HG03280 (cell line): ENCODE measurements around the gene KRT5.
"Not testable (repeated sequence)": the region's sequence is repeated elsewhere in the genome, so short reads cannot be mapped to it uniquely, and the experiment has no call there.

Experiments used
- ATAC-seq: cut with Tn5 transposase; IDR thresholded peaks from one replicate; pipeline ENCODE4 v1.9.1; 2021; ENCODE audit warnings: mild to moderate bottlenecking, moderate library complexity; ENCODE audit not compliant: unreplicated experiment

The KRT5 gene

DNA sequence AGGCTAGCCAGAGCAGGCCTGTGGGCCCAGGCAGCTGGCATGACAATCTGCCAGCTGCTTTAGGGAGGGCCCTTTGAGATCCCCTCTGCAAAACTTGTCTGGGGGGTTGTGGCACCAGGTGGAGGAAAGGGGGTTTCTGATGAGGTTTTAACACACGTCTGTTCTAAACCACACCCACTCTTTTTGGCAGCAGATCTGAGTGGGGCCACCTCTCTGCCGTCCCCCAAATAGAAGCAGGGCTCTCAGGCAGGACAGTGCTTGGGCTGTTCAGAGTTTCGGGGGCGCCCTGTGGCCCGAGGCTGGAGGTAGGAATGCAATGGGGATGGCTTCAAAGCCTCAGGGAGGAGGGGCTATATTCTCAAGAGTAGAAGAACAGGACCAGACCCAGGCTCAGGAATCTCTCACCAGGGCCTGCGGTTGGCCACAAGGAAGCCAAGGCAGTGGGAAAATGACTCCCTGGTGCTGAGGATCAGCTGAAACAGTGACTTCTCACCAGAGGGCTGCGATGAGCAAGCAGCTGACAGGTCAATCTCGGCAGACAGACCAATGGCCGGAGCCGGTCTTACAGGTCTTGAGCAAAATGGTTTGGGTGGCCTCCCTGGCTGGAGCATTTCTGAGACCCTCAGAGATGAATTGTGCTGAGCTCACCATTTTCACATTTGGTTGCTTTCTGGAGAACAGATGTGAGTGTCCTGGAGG lies 1.5 kb upstream of the KRT5 start:
- no peak for ATAC-seq

DNA sequence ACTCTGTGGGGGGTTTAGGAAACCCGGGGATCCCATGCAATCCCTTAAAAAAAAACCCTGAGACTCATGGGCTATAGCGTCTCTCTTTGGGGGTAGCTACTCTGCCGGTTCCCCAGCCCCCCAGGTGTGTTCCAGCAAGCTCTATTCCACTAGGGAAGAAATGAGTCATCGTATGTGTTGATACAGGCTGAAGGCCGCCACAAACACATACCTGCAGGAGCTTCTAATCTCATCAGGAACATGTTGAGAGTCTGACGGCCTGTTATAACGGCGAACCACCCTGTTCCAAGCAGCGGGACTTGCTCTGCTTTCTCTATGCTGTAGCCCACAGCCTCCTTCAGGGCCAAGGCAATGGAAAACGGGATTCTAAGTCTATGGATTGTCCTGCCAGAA lies 977 bp upstream of the KRT5 start:
- ATAC-seq: no peak

DNA sequence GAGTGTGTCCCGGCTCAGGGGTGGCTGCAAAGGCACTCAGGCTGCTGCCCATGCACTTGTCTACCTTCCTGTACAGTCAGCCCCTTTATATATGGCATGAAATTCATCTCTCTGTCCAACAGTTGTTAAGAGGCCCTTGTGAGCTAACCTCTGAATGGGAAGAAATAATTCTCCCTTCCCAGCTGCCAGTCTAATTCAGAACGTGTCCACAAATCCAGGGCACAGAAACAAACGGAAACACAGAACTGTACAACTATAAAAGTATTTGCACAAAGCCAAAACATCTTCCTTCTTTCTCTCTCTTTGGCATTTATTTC lies 849 bp downstream of the KRT5 start:
- ATAC-seq: no peak

DNA sequence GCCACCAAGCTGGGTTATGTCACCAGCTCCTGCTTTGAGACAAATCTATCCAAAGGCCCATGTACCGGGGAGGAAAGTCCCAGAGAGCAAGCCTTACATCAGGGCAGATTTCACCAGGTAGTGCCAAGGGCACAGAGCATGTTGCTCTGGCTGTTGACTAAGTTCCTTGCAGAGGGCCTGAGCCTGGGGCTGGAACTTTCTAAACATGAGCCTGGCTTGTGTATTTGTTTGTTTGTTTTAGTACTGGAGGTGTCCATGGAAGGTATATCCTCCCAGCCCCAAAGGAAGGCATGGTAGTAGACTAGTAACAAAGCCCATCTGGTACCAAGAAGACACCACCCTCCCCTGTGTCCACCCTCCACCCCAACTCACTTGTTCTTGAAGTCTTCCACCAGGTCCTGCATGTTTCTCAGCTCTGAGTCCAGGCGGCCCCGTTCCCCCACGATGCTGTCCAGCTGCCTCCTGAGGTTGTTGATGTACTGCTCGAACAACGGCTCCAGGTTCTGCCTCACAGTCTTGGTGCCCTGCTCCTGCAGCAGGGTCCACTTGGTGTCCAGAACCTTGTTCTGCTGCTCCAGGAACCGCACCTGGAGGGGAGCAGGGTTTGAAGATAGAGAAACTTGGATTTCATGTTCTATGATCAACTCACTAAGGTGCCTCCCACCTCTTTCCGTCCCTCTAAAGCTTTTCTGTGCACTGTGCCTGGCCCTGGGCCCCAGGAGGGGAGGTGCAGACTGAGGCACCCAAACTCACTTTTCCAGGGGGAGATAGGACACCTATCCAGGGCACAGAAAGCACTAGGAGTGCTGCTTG lies 1.4 kb downstream of the KRT5 start:
- no peak for ATAC-seq

DNA sequence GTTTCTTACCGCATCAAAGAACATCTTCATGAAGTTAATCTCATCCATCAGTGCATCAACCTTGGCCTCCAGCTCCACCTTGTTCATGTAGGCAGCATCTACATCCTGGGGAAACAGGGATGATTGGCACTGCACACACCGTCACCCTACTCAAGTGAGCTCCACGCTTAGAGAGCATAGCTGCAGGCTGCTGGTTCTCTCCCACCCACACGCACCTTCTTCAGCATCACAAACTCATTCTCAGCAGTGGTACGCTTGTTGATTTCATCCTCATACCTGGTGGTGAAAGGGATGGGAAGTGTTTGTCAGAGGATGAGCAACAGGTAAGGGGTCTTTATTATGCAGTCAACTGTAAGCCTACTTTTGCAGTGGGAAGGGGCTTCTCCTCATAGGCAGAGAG lies 2.3 kb downstream of the KRT5 start:
- no peak for ATAC-seq

DNA sequence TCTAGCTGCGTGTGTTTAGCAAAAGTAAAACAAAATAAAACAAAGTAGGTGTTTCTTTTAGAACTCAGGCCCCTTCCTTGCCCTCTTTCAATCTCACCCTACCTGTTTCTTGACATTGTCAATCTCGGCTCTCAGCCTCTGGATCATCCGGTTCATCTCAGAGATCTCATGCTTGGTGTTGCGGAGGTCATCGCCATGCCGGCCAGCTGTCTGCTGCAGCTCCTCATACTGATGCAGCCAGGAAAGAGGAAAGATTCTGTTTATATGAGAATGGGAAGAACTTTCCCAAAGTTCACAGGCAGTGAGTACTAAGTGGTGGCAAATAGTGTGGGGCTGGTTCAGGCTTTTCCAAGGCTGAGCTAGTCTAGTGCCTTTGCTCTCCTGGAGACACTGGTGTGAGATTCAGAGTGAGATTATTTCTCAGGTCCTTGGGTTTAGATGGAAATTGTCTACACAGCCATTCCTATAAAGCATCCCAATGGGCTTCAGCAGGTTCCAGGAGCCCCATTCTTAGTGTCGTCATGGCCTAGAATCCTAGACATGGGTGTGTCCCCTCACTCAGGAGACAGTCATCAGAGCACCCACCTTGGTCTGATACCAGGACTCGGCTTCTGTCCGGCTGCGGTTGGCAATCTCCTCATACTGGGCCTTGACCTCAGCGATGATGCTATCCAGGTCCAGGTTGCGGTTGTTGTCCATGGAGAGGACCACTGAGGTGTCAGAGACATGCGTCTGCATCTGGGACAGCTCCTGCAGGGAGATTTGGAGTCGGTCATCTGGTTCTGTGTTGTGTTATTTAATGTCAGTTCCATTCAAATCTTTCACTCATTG lies 3.0 kb downstream of the KRT5 start:
- no peak for ATAC-seq

DNA sequence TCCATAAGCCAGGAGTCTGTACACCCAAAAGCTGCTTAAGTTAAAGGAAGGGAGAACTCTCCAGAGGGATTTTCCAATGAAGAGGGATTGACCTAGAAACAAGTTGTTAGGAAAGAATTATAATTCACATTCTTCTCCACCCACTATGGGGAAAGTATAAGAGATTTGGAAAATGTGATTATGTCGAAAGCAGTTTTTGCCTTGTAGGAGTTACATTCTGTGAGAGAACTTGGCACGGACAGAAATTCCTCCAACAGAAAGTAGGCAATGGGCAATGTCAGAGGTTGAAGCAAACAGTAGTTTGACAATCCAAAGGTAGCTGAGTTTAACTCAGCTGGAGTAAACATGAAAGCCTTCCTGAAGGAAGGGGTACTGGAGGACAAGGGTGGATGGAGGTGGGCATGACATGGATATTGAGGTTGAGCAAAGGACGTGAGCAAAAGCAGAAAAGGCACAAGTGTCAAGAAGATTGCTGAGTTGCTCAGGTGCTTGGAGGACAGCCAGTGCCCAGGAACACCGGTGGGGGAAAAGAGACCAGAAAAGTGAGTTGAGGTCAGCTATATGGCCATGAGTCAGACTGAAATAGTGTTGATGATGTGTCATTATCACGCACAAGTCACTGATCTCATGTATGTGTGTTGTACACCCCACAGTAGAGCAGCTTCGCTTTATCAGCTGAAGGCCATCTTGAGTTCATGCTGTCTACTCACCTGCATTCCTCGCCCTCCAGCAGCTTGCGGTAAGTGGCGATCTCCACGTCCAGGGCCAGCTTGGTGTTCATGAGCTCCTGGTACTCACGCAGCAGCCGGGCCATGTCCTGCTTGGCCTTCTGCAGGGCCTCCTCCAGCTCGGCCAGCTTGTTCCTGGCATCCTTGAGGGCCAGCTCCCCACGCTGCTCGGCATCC lies 4.0 kb downstream of the KRT5 start:
- ATAC-seq: no peak

DNA sequence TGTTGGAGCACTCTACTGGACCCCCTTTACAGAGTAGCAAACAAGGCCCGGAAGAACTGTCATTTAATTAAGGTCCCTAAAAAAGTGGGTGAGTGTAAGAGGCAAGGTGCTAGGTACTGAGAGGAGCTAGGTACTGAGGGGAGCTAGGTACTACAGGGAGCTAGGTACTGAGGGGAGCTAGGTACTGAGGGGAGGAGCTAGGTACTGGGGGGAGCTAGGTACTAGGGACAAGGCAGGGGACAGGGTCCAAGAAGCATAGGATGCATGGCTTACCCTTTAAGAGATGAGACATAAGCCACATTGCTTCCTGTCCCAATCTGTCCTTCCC lies 4.9 kb downstream of the KRT5 start:
- no peak for ATAC-seq

DNA sequence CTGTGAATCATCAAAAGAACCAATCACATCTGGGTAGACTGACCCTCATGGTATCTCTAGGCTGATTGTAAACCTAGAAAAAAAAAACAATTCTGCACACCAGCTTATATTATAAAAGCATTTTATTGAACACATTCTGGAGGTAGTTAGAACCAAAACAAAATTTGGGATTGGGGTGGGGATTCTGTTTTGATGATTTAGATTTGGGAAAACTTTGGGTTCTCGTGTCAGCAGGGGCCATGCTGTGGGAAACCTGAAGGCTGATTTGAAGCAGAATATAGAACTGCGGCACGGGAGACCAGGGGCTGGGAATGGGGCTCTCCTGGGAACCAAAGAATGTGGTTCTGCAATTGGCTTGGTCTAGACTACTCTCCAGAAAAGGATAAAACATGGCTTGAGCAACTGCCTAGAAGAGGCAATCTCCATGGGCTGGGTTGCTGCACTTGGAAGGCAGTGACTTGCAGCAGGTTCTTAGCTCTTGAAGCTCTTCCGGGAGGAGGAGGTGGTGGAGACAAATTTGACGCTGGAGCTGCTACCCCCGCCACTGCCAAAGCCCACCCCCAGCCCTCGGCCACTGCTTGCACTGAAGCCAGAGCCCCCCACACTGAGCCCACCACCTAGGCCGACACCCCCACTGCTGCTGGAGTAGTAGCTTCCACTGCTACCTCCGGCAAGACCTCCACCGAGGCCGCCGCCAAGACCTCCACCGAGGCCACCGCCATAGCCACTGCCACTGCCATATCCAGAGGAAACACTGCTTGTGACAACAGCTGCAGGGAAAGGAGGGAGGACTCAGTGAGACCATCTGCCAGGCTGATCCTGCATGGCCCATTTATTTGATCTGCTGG lies 5.5 kb downstream of the KRT5 start:
- ATAC-seq: no peak

DNA sequence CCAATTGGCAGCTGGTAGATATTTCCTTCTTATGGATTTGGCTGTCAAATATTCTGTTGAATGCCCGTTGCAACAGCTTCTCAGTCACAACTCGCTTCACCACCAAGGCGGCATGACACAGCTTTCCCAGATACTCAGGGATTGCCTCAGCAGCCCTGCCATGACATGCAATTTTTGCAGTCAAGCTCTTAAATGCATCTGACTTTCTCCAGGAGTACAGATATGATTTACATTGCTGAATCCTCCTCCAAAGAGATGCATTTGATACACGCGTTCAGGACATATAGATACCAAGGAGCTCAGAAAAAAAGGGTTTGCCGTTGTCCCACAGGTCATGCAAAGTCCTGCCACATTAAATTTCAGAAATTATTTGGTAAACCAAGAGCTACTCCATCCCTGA lies 6.5 kb downstream of the KRT5 start:
- ATAC-seq: no peak

DNA sequence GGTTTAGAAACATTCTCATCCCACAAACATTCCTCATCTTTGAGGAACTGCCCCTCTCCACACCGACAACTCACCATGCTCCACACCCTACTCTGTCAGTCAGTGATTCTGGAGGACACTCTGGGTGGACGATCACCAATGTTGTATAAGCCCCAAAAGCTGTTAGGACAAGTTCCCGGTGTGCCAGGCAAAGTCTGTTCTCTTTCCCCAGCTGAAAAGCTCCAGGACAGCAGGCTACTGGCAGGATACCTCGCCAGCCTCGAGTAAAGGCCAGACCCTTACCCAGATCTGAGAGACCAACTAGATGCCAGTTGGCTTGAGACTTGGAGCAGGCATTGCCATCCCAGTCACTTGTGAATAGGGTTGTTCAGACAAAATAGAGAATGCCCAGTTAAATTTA lies 12.0 kb downstream of the KRT5 start:
- ATAC-seq: no peak

DNA sequence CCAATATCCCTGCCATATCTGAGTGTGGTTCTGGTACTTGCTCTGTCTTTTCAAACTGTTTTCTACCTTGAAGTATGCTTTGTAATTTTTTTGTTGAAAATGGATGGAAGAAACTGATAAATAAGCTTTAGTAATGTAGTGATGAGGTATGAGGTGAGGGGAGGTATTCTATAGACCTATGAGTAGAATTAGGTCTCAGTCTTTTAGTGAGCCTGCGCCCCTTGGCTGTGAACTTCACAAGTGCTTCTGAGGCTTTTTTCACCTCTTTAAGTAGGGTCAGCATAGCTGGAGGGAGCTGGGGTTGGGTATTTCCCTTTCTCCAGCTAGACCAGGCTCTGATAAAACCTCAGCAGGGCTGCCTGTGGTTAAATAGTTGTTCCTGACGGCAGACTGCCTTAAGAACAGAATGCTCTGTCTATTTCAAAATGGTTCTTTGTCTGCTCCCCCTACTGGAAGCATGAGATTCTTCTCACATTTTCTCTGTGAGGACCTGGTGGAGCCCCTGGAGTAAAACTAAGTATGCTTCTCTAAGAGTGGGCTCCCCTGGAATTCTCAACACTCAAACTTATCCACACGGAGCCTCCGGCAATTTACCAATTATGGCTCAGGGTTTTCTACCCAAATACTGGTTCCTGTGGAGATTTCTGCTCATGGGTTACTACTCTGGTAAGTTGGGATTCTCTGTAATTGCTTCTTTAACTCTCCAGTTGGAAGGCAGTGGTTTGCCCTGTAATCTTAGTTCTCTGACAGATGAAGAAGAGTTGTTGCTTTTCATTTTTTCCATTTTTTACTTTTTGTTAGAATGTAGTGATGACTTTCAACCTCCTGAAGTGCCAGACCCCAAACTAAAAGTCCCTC lies 13.1 kb downstream of the KRT5 start:
- no peak for ATAC-seq

DNA sequence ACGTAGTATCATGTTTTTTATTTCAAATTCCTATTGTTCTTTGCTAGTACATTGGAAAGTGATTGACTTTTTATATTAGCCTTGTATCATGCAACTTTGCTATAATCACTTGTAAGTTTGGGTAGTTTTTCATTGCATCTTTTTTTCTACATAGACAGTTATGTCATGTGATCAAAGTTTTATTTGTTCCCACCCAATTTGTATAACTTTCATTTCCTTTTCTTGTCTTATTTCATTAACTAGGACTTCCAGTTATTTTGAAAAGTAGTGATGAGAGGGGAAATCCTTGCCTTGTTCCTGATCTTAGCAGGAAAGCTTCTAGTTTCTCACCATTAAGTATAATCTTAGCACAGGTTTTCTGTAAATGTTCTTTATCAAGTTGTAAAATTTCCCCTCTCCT lies 17.3 kb downstream of the KRT5 start:
- no peak for ATAC-seq

DNA sequence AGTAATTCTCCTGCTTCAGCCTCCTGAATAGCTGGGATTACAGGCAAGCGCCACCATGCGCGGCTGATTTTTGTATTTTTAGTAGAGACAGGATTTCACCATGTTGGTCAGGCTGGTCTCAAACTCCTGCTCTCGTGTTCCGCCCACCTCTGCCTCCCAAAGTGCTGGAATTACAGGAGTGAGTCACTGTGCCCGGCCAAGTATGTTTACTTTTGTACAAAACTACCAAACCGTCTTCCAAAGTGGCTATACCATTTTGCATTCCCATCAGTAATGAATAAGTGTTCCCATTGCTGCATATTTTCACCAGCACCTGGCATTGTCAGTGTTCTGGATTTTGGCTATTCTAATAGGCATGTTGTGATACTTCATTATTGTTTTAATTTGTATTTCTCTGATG lies 18.7 kb downstream of the KRT5 start:
- no peak for ATAC-seq

DNA sequence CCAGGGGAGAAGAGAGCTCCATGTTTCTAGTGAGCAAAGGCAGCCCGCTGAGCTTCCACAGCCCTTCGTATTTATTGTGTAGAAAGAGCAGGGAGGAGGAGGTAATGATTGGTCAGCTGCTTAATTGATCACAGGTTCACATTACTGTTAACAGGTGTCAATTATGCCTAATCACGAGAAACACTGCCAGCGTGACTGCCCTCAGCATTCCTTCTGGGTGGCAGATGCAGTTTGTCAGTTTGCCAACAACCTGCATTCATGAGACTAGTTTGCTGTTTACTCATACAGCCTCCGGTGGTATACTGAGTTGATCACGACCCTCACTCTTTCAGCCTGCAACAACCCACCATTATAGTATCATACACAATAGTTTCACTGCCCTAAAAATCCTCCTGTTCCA lies 19.6 kb downstream of the KRT5 start:
- ATAC-seq: not testable (repeated sequence)

DNA sequence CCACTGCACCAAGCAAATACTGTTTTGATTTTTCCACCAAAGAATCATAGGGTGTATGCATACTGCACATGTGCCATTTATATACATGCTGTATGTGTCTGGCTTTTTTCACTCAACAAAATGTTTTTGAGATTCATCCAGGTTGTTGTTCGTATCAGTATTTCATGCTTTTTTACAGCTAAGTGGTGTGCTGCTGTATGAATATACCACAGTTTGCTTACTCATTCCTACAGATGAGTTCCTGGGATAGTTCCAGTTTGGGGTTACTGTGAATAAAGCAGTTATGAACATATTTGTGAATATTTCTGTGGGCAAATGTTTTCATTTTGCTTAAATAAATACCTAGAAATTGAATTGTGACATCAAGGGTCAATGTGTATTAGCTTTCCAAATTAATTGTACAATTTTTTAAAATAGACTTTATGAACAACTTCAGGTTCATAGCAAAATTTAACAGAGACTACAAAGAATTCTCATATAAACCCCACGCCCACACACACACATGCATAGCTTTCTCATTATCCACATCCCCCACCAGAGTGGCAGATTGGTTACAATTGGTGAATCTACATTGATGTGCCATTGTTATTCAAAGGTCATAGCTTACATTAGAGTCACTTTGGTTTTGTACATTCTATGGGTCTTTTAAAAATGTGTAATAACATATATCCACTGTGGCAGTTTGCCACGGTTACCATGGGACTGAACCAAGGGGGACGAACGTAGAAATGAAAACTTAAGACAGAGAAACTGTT lies 20.2 kb downstream of the KRT5 start:
- ATAC-seq: no peak

DNA sequence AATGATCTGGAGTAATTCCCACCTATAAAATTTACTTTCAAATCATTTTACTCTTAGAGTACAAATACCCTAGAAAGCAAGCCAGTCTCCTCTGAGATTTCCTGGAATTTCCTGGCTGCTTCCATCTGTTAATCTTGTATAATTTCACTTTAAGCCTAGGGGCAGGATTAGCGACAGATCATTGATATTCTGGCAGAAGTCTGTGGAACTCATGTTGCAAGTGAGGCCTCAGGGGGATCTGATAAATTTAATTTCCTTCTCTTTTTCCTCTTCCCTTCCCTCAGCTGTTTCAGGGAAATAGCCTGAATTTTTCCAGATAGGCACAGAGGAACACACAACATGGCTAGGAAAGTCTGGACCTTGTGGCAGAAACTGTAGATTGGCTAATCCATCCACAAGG lies 21.2 kb downstream of the KRT5 start:
- no peak for ATAC-seq

DNA sequence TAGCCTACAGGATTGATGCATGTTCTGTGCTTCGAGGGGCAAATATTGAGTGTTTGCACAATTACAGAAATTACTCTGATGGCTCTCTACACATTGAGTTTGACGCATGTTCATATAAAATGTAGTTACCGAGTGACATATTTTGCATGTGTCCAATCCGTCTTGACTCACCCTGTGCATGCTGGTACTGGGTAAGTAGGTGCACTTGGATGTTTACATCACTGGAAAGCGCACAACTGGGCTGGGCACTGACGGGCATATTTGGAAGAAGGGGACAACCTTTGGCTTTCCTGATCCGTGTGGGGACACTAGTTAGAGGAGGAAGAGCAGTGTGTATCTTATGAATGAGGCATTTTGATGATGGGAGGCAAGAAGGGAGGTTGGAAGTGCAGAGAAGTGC lies 22.2 kb downstream of the KRT5 start:
- ATAC-seq: no peak
